Type B pancreatic cell (in vitro differentiated cells): ENCODE data around the gene PRG3. TPM values are rescaled to one million over a fixed set of nuclear protein-coding genes. Genes with fewer than 3 reads are reported as not detected.

Experiments used
- DNase-seq: peaks from one replicate; pipeline ENCODE4 v3.0.0; 2021; ENCODE audit warnings: mixed read lengths; ENCODE audit not compliant: unreplicated experiment; ENCODE audit errors: extremely low spot score
- H3K27ac Mint-ChIP-seq: 2 replicates; pipeline ENCODE4 v1.8.0; 2021; ENCODE audit warnings: mild to moderate bottlenecking, mixed read lengths
- H3K27me3 Mint-ChIP-seq: 2 replicates; pipeline ENCODE4 v1.8.0; 2021; ENCODE audit warnings: mixed read lengths
- H3K36me3 Mint-ChIP-seq: 2 replicates; pipeline ENCODE4 v1.8.0; 2021; ENCODE audit warnings: mixed read lengths
- H3K4me1 Mint-ChIP-seq: one replicate; pipeline ENCODE4 v1.8.0; 2021; ENCODE audit warnings: mixed read lengths; ENCODE audit not compliant: unreplicated experiment
- H3K4me3 Mint-ChIP-seq: 2 replicates; pipeline ENCODE4 v1.8.0; 2021; ENCODE audit warnings: mild to moderate bottlenecking, mixed read lengths
- H3K9me3 Mint-ChIP-seq: 2 replicates; pipeline ENCODE4 v1.8.0; 2021; ENCODE audit warnings: mixed read lengths
- CTCF ChIP-seq: fragments of 200-600 bp; sonication (generic); conservative IDR thresholded peaks from 2 replicates; pipeline ENCODE4 v1.5.0; 2021; ENCODE audit warnings: antibody characterized with exemption, mild to moderate bottlenecking
- total RNA-seq: library from RNA; stranded (reverse); gene quantifications from 2 replicates; pipeline ENCODE4 v1.2.1, GENCODE V29; 2021; ENCODE audit warnings: low replicate concordance

PRG3 gene
- total RNA-seq, 1 donor from 2014 or later: not detected

GRCh38 chr11:57353036-57353435, 27.9 kb downstream of the PRG3 start:
- Mint-ChIP-seq H3K36me3 (no peaks in the 10 kb centered on the region), H3K27me3 (peaks cover 4% of the 10 kb centered on the region), H3K4me3 (no peak overlapping the region), H3K9me3 (no peaks in the 10 kb centered on the region), H3K4me1 (peaks cover 5% of the 10 kb centered on the region), H3K27ac (no peak overlapping the region)
- no peak for DNase-seq
- TF ChIP-seq CTCF: no peak

DNA sequence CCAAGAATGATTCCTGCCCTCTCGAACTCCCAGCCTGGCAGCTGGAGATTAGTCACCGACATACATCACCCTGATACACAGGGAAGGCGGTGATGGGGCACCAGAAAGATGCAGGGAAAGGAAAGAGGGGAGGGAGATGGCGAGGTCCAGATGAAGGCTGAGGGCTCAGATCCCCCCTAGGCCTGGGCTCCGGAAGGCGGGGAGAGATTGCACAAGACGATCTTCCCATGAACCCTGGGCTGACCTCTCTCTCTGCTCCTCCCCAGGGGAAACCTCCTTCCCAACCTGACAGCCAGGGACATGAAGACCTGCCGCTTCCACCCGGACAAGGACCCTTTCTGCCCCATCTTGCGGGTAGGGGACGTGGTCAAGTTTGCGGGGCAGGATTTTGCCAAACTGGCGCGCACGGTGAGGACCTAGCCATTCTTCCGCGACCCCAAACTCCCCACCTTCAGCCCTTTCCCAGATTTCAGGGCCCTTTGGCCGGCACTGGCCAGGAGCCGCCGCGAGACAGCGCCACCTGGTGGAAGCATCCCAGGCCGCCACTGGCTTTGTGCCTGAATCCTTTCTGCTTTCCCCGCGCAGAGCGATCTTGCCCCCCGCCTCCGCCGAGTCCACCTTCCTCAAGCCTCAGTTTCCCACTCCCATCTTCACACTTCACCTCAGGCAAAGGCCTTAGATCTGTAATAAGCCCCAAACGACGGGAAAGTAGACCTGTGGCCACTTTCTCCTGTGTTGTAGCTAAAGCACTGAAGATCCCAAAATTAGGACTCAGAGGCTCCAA, 31.3 kb downstream of the PRG3 start:
- Mint-ChIP-seq H3K27me3 (peaks cover 4% of the 10 kb centered on the region), H3K4me3 (peak overlapping the region; percentile 11), H3K9me3 (no peaks in the 10 kb centered on the region), H3K4me1 (peaks cover 11% of the 10 kb centered on the region), H3K36me3 (no peaks in the 10 kb centered on the region), H3K27ac (no peak overlapping the region)
- peak; percentile 97 for TF ChIP-seq CTCF
- DNase-seq: peak; percentile 84

DNA sequence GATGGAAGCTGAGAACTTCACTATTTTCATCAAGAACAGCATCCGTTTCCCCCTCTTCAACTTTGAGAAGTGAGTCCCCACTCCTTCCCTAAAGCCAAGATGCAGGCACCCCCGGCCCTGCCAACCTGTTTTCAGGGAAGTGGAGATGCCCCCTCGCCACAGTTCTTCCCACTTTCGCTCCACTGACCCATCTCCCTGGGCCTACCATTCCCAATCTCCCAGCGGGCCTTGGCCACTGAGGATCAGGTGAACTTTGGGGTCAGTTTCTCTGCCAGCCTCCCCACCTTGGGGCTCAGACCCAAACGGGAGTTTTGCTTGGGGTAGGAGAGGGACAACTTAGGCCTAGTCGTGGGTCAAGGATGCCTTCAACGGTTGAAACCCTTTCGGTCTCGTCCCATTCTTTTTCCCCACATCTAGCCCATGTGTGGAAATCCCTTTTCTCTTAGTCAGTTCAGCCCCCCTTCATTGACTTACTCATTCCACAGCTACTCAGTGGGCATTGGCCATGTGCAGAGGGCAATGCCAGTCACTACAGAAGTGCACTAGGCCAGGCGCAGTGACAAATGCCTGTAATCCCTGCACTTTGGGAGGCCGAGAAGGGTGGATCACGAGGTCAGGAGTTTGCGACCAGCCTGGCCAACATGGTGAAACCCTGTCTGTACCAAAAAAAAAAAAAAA, 32.2 kb downstream of the PRG3 start:
- Mint-ChIP-seq H3K27ac (no peak overlapping the region), H3K4me3 (no peak overlapping the region), H3K27me3 (peaks cover 4% of the 10 kb centered on the region), H3K4me1 (peaks cover 14% of the 10 kb centered on the region), H3K36me3 (no peaks in the 10 kb centered on the region), H3K9me3 (no peaks in the 10 kb centered on the region)
- no peak for TF ChIP-seq CTCF
- DNase-seq: no peak

DNA sequence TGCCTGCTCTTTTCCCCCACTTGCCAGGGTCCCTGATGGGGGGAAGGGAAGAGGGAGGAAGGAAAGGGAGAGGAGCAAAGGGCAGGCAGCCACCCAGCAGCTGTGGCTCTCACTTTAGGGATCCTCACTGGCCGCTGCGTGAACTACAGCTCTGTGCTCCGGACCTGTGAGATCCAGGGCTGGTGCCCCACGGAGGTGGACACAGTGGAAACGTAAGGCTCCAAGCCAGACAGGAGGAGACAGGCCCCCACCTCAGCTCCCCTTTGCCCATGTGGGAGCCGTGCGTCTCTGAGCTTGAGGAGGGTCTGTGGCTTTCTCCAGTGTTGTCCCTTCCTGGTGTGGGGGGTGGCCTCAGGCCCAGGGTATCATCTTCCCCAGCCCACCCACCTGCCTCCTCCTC, 32.9 kb downstream of the PRG3 start:
- Mint-ChIP-seq H3K4me3 (no peak overlapping the region), H3K27ac (no peak overlapping the region), H3K9me3 (no peaks in the 10 kb centered on the region), H3K36me3 (no peaks in the 10 kb centered on the region), H3K27me3 (peaks cover 4% of the 10 kb centered on the region), H3K4me1 (peaks cover 19% of the 10 kb centered on the region)
- TF ChIP-seq CTCF: no peak
- DNase-seq: no peak

DNA sequence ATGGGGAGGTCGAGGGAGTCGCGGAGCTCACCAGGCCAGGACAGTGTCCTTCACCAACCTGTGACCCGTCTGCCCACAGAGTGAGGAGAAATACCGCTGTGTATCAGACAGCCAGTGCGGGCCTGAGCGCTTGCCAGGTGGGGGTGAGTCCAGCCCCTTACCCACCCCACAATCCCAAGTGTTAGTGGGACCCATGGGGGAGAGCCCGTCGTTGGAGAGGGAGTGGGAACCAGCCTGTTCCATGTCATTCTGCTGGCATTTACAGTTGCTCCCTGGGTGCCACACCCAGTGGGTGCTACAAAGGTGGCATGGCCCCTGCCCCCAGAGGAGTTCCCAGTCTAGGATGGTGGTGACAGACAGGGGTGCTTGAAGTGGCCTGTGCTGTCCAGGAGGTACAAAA, 33.6 kb downstream of the PRG3 start:
- no peak for DNase-seq
- H3K4me3 Mint-ChIP-seq: no peak overlapping the region
- no peak overlapping the region for H3K27ac Mint-ChIP-seq
- H3K27me3 Mint-ChIP-seq: peaks cover 4% of the 10 kb centered on the region
- H3K9me3 Mint-ChIP-seq: no peaks in the 10 kb centered on the region
- peaks cover 23% of the 10 kb centered on the region for H3K4me1 Mint-ChIP-seq
- no peaks in the 10 kb centered on the region for H3K36me3 Mint-ChIP-seq
- no peak for TF ChIP-seq CTCF
